Activated naive CD8-positive, alpha-beta T cell treated with anti-CD3 and anti-CD28 coated beads, Interleukin-2, amount 10 ng/mL, durations not matched to agents 7 days and 5 days (primary cell): ENCODE data around the gene STUB1. TPM values are rescaled to one million over a fixed set of nuclear protein-coding genes. Genes with fewer than 3 reads are reported as not detected.
A peak's percentile ranks its signal among the peaks of the same experiment; 100 is the strongest.

Experiments used
- ATAC-seq: fragments of 150-1000 bp; cut with Tn5 transposase; one replicate; pipeline ENCODE4 v1.10.0; 2021; ENCODE audit warnings: low read depth, moderate library complexity
- POLR2A ChIA-PET: fragments of 350-600 bp; sonication (Branson Sonifier 250); formaldehyde crosslinking; loops from one replicate; lab custom pipeline; 2021; ENCODE audit warnings: antibody characterized with exemption; lab: Charles Lee
- DNase-seq: peaks from one replicate; pipeline ENCODE4 v3.0.0; 2021
- H3K27ac Mint-ChIP-seq: one replicate; pipeline ENCODE4 v1.8.0; 2022; ENCODE audit warnings: mild to moderate bottlenecking, mixed read lengths
- H3K27me3 Mint-ChIP-seq: one replicate; pipeline ENCODE4 v1.8.0; 2022; ENCODE audit warnings: mild to moderate bottlenecking, moderate library complexity, mixed read lengths
- H3K36me3 Mint-ChIP-seq: one replicate; pipeline ENCODE4 v1.8.0; 2021; ENCODE audit warnings: mild to moderate bottlenecking, mixed read lengths
- H3K4me1 Mint-ChIP-seq: one replicate; pipeline ENCODE4 v1.8.0; 2021; ENCODE audit warnings: mixed read lengths
- H3K4me3 Mint-ChIP-seq: one replicate; pipeline ENCODE4 v1.8.0; 2022; ENCODE audit warnings: mild to moderate bottlenecking, moderate library complexity, mixed read lengths
- H3K9me3 Mint-ChIP-seq: one replicate; pipeline ENCODE4 v1.8.0; 2021; ENCODE audit warnings: mixed read lengths
- total RNA-seq, 2 experiments: library from RNA; stranded (reverse); gene quantifications; one replicate each; pipeline ENCODE4 v1.2.3, GENCODE V29; 2021

STUB1 gene
- total RNA-seq, 2 experiments from 2014 or later, result 74.3 to 93.3 TPM

DNA sequence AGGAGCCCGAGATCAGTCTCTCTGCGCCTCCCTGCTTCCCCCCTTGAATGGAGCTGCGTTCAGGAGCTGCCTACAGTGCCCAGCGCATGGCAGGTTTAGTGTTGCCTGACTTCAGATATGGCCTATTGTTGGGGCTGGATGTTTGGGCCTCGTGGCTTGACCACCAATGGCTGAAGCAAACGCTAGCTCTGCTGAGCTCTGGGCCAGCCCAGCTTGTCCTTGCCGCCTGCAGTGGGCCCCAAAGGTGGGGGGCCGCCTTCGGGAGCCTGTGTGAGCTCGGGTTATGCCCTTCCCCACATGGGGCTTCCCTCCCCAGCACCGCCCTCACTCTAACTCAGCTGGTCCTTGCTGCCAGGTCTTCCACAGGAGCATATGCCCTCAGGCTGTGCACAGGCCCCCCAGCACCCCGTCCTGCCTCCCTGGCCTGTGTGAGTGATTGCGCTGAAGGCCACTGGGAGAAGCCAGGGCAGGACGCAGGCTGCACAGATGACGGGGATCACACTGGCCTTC is 42.1 kb upstream of the STUB1 start:
- ATAC-seq, result no peak
- Mint-ChIP-seq H3K36me3 (no peaks in the 10 kb centered on the region), H3K27ac (no peak overlapping the region), H3K27me3 (no peaks in the 10 kb centered on the region), H3K4me3 (no peak overlapping the region), H3K9me3 (no peaks in the 10 kb centered on the region), H3K4me1 (peaks cover 9% of the 10 kb centered on the region)
- POLR2A ChIA-PET, result interaction anchor here (0.5 kb wide), 1 partner anchor 524 kb away, joined by 4 read pairs; no protein-coding TSS in a partner anchor
- DNase-seq, result no peak

DNA sequence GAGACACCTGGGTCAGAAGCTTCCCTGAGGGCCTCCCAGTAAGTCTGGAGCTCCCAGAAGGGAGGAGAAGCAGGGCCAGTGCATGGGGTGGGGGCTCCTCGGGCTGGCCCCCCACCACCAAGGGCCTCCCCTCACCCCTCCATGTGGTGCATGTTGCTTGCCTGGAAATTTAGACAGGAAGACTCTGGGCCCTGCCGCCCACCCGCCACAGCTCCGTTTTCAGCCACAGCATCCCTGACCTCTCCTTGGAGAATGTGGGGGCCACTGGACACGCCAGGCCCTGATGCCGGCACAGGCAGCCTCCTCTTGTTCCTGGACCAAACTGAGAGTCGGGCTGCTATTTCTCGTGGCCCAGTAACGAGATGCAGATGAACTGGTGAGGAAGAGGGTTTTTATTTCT is 41.4 kb upstream of the STUB1 start:
- Mint-ChIP-seq H3K27ac (no peak overlapping the region), H3K4me3 (no peak overlapping the region), H3K36me3 (no peaks in the 10 kb centered on the region), H3K9me3 (no peaks in the 10 kb centered on the region), H3K27me3 (no peaks in the 10 kb centered on the region), H3K4me1 (peaks cover 9% of the 10 kb centered on the region)
- POLR2A ChIA-PET, result no interaction called here
- DNase-seq (no peak), ATAC-seq (no peak)

DNA sequence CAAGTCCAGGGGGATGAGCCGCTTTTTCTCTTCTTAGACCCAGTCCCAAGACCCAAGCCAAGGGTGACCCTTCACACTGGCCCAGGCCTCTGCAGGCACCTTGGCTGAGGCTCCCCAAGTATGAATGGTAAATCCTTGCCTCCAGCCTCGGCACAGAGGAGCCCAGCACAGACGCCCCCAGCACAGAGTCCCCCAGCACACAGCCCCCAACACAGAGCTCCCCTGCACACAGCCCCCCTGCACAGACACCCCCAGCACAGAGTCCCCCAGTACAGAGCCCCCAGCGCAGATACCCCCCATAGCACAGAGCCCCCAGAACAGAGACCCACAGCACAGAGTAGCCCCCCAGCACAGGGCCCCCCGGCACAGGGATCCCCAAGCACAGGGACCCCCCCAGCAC is 39.6 kb upstream of the STUB1 start:
- no peaks in the 10 kb centered on the region for H3K9me3 Mint-ChIP-seq
- peaks cover 11% of the 10 kb centered on the region for H3K4me1 Mint-ChIP-seq
- DNase-seq (no peak), ATAC-seq (no peak)
- POLR2A ChIA-PET, result no interaction called here
- peak overlapping the region; percentile 67 for H3K27ac Mint-ChIP-seq
- no peaks in the 10 kb centered on the region for H3K27me3 Mint-ChIP-seq
- H3K36me3 Mint-ChIP-seq, result no peaks in the 10 kb centered on the region
- peak overlapping the region; percentile 70 for H3K4me3 Mint-ChIP-seq

DNA sequence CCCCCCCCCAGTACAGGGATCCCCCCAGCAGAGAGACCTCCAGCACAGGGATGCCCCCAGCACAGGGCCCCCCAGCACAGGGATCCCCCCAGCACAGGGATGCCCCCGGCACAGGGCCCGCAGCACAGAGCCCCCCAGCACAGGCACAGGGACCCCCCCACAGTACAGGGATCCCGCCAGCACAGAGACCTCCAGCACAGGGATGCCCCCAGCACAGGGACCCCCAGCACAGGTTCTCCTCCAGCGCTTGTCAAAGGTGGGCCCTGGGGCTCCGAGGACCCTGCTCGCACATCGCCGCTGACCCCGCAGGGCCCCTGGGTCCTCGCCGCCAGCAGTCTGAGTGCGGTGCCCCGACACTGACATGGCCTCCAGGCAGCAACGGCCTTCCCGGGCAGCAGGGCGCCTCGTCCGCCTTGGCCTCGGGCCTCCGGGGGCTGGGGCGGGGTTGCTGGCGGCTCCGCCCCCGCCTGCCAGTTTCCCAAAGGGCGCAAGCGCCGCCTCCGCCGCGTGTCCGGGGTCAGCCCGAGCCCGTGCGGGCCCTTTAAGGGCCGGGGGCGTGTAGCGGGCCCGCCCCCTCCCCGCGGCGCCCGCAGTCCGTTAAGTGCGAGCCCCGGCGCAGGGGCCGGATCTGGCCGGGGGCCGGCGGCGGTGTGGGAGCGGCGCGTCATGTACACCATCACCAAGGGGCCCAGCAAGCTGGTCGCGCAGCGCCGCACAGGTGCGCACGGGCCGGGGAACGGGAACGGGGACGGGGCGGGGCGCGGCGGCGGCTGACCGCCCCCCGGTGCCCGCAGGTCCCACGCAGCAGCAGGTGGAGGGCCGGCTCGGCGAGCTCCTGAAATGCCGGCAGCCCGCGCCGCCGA is 38.7 kb upstream of the STUB1 start, which contains the start of gene MCRIP2:
TSS of gene MCRIP2 (plus strand) at position 503 of the 863 bp plus-strand sequence. CDS start at position 667, 164 bp downstream.
- peak; percentile 87 for DNase-seq
- Mint-ChIP-seq H3K36me3 (no peaks in the 10 kb centered on the region), H3K9me3 (no peaks in the 10 kb centered on the region), H3K4me1 (peaks cover 8% of the 10 kb centered on the region), H3K27me3 (no peaks in the 10 kb centered on the region), H3K4me3 (peak within 1 kb of the TSS; percentile 76), H3K27ac (peak within 1 kb of the TSS; percentile 67)
- ATAC-seq, result peak; percentile 57
- POLR2A ChIA-PET, result no interaction called here

DNA sequence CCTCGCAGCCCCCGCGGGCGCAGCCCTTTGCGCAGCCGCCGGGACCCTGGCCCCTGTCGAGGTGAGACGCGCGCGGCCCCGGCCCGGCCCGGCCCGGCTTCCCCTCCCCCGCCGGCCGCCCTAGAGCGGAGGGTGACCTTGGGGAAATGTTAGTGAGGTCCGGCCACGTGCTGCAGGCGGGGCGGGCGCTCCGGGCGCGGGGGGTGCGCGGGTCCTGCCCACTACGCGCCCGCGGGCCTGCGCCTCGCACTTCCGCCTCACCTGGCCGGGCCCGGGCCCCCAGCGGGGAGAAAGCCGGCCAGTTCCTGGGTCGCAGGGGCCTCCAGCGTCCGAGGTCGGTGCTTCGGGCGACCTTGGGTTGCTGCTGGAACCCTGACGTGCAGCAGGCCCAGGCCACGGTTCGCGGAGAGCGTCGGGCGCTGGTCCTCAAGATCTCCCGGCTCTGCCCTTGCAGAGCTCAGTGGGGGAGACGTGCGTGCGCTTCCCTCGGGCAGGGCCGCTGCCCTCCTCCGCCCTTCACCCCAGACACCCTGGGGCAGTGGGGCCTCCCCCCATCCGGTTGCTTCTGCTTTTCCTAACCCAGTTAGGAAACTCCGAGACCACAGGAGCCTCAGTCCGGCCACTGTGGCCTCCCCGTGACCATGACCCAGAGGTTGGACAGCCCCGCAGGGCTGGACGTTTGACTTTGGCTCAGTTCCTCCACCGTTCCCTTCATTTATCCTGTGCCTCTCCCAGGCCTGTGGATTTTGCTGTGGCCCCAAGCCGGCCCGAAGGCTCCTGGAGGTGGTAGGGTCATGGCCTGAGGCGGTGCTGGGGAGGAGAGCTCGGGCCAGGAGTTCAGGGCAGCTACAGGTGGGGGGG is 37.8 kb upstream of the STUB1 start:
- no peaks in the 10 kb centered on the region for H3K36me3 Mint-ChIP-seq
- no peaks in the 10 kb centered on the region for H3K9me3 Mint-ChIP-seq
- H3K4me3 Mint-ChIP-seq, result peak overlapping the region; percentile 76
- peak overlapping the region; percentile 51 for H3K27ac Mint-ChIP-seq
- DNase-seq (peak; percentile 74), ATAC-seq (peak; percentile 44)
- POLR2A ChIA-PET, result interaction anchor here (0.6 kb wide), 1 partner anchor 26 kb away, joined by 3 read pairs; no protein-coding TSS in a partner anchor
- H3K27me3 Mint-ChIP-seq, result no peaks in the 10 kb centered on the region
- H3K4me1 Mint-ChIP-seq, result peaks cover 5% of the 10 kb centered on the region

DNA sequence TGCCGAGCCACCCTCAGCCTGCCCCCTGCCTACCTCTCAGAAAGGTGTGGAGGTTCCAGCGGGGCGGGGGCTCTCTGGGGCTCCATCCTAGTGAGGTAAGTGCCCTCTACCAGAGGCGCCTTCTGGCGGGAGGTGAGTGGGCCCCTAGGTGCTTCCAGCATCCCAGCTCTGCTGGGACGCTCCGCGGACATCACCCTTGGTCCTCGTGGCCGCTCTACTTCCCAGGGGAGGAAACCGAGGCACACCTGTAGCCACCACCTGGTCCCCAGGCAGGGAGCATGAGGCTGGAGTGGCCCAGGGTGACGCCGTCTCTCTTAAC is 37.2 kb upstream of the STUB1 start:
- ATAC-seq, result no peak
- POLR2A ChIA-PET, result interaction anchor here (0.6 kb wide), 1 partner anchor 26 kb away, joined by 3 read pairs; no protein-coding TSS in a partner anchor
- Mint-ChIP-seq H3K4me1 (peaks cover 5% of the 10 kb centered on the region), H3K4me3 (peak overlapping the region; percentile 76), H3K36me3 (no peaks in the 10 kb centered on the region), H3K27ac (no peak overlapping the region), H3K9me3 (no peaks in the 10 kb centered on the region), H3K27me3 (no peaks in the 10 kb centered on the region)
- no peak for DNase-seq

DNA sequence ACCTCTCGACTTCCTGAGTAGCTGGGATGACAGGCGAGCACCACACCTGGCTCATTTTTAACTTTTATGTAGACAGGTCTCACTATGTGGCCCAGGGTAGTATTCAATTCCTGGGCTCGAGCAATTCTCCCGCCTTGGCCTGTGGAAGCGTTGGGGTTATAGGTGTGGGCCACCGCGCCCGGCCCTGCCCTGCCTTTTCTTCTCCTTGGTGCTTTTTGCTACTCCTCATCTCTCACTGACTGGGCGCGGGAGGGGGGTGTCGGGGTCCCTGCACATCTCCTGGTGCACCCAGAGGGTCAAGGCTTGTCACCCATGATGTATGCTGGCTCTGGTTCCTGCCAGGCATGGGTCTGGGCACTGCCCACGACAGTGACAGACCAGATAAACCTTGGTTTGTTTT is 35.7 kb upstream of the STUB1 start:
- ATAC-seq (no peak), DNase-seq (no peak)
- Mint-ChIP-seq H3K27ac (peak overlapping the region; percentile 26), H3K27me3 (no peaks in the 10 kb centered on the region), H3K36me3 (no peaks in the 10 kb centered on the region), H3K9me3 (no peaks in the 10 kb centered on the region), H3K4me3 (no peak overlapping the region), H3K4me1 (peaks cover 5% of the 10 kb centered on the region)
- POLR2A ChIA-PET, result interaction anchor here (1.4 kb wide), 1 partner anchor 72 kb away, joined by 3 read pairs; no protein-coding TSS in a partner anchor

DNA sequence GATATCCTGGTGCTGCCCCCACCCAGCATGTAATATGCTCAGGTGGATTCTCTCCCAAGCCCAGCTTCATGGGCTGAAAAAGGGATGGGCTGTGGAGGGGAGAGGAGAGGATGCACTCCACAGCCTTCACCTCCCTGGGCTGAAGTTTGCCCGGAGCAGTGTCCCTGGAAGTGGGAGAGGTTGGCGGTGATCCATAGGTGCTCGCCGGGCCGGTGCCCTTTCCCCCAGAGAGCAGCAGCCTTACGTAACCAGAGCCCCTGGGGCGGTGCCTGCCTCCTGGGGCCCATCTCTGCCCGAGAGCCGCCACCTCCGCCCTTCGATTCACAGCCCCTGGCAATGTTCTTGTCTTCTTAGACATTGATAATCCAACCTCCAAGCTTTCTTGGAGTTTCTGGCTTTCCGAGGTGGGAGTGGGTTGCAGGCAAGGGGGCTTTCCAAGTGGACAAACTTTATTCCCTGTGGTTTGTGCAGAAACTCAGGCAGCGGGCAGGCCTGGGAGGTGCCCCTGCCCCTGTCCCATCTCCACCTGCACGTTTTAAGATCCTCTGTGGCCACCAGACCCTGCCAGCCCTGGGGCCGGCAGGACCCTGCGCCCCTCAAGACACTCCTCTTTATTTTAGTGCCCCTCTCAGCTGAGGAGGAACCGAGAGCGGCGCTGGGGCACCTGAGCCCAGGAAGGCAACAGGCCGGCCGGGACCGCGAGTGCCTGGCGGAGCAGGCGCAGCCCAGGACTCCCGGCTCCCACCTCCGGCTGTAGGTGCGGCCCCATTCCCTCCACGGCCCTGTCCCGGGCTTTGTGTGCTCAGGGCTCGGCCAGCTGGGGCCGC is 34.1 kb upstream of the STUB1 start:
- POLR2A ChIA-PET, result no interaction called here
- no peak for ATAC-seq
- Mint-ChIP-seq H3K27ac (no peak overlapping the region), H3K27me3 (no peaks in the 10 kb centered on the region), H3K9me3 (no peaks in the 10 kb centered on the region), H3K4me3 (no peak overlapping the region), H3K4me1 (peaks cover 5% of the 10 kb centered on the region), H3K36me3 (no peaks in the 10 kb centered on the region)
- DNase-seq, result no peak

DNA sequence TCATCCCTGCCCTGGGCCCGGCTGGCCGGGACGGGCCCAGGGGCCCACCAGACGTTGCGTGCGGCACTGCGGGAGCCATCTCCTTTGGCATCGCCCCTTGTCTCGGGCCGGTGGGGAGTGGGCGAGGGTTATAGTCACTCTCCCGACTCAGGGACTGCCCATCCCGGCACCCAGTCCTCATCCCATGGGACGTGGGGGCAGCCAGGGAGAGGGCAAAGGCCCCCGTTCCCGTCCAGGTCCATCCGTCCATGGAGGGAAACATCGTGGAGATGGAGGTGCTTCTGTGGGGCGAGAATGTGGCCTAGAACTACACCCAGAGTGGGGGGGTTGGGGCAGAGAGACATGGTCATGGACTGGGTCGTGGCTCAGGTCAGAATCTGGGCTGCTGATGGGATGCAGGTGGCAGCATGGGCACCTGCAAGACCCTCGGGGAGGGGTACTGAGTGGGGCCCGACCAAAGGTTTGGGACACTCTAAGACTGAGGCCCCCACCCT is 33.5 kb upstream of the STUB1 start:
- Mint-ChIP-seq H3K36me3 (no peaks in the 10 kb centered on the region), H3K27ac (peak overlapping the region; percentile 12), H3K4me3 (no peak overlapping the region), H3K9me3 (no peaks in the 10 kb centered on the region), H3K27me3 (no peaks in the 10 kb centered on the region), H3K4me1 (peaks cover 5% of the 10 kb centered on the region)
- DNase-seq (no peak), ATAC-seq (no peak)
- POLR2A ChIA-PET, result no interaction called here

DNA sequence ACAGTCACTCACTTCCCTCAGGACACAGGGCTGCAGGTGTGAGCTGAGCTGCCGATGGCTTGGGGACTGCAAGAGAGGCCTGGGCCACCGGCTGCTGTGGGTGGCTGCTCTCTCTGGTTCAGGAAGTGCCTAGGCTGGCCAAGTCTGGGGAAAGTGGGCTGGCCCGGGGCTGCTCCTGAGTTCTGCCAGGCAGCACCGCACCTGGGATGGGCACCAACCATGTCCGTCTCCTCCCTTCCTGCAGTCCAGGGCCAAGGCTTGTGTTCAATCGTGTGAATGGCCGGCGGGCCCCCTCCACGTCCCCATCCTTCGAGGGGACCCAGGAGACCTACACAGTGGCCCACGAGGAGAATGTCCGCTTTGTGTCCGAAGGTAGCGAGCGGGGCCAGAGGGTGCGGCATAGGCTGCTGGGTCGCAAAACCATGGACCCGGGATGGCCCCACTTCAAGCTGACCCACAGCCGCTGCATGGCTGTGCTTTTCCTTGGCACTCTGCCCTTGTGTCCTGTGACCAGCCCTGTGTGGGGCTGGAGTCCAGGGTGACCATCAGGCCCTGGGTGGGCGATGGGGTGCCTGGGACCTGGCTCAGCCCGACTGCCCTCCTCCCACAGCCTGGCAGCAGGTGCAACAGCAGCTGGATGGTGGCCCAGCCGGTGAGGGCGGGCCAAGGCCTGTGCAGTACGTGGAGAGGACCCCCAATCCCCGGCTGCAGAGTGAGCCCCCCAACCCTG is 32.9 kb upstream of the STUB1 start:
- Mint-ChIP-seq H3K36me3 (no peaks in the 10 kb centered on the region), H3K9me3 (no peaks in the 10 kb centered on the region), H3K4me3 (no peak overlapping the region), H3K4me1 (peaks cover 5% of the 10 kb centered on the region), H3K27me3 (no peaks in the 10 kb centered on the region), H3K27ac (no peak overlapping the region)
- POLR2A ChIA-PET, result interaction anchor here (1.2 to 3.1 kb wide), 2 partner anchors 11 to 120 kb away, joined by 4 to 13 read pairs; partner anchors contain the start of genes CAPN15 and METTL26
- no peak for ATAC-seq
- DNase-seq, result no peak

DNA sequence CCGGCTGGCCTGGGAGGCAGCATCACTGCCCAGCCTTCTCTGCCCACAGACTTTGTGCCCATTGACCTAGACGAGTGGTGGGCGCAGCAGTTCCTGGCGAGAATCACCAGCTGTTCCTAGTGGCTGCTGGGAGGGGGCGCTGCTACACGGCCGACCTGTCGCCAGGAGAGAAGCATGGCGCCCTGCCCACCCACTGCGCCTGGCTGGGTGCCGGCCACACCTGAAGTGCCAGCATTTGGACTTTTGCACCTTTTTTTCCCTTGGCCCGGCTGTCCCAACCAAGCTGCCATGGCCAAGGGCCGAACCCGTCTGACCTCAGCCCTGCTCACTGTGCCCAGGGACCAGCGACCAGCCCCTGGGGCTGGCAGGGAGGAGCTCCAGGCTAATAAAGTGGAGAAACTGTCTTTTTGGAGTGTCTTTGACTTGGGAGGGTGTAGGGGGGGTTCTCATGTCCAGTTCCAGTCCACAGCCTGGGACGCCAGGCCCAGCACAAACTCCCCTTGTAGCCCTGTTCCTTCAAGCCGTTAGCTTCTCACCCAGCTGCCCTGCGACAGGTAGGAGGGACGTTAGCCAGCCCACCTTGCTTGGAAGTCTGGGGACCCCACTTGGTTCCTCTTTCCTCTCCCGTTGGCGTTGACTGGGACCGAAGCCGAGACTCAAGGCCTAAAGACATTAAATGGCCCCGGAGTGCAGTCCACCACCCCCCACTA is 32.0 kb upstream of the STUB1 start:
- Mint-ChIP-seq H3K27me3 (no peaks in the 10 kb centered on the region), H3K4me1 (peaks cover 3% of the 10 kb centered on the region), H3K27ac (peak overlapping the region; percentile 73), H3K9me3 (no peaks in the 10 kb centered on the region), H3K36me3 (no peaks in the 10 kb centered on the region), H3K4me3 (peak overlapping the region; percentile 80)
- DNase-seq (peak; percentile 59), ATAC-seq (no peak)
- POLR2A ChIA-PET, result interaction anchor here (1.2 to 3.1 kb wide), 4 partner anchors 12 to 121 kb away, joined by 4 to 13 read pairs (median 6); partner anchors contain the start of genes CAPN15, JMJD8, METTL26 and STUB1
